Cardiac atrium fibroblast (primary cell): ENCODE results near the gene KLF3. TPM values are rescaled to one million over a fixed set of nuclear protein-coding genes. Genes with fewer than 3 reads are reported as not detected.

Source experiments
- total RNA-seq: library from RNA; depleted of rRNA; stranded (reverse); fragments of >200 nt; gene quantifications from 2 replicates; pipeline ENCODE4 v1.2.3, GENCODE V29; 2015

KLF3 gene
- 15.4 and 19.5 TPM in 2 replicates for total RNA-seq

DNA sequence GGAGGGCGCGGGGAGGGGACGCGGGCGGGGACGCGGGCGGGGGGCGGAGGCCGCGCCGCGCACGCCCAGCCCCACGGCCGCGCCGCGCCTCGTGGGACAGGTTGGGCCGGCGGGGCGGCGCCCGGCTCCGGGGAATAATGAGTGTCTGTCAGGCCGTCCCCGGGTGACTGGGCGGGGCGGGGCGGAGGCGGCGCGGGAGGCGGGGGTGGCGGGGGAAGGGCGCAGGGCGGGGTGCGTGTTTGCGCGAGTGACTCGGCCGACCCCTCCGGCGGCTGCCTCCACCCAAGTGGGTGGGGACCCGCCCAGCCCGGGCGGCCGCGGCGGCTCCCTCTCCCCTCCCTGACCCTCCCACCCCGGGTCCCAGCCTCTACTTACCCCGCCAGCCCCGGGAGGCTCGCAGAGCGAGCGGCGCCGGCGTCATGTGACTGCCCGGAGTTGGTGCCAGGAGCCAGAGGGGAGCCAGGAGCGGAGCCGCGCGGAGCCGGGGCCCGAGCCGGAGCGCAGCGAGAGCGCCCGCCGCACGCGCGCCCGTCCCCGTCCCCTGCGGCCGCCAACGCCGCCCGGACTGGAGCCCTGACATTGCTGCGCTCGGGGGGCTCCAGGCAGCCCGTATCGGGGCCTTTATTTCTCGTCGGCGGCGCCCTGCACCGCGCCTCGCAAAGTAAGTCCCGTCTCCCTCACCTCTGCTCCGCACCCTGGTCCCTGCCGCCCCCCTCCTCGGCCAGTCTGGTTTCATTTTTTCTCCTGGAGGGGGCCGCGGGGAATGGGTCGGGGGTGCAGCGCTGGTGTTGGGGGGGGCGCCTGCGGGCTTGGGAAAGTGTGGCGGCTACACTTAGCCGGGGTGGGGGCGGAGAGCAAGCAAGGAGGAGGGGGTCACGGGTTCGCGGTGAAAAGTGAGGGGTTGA lies at the start of gene KLF3:
Gene KLF3, plus strand, starts transcription at position 399 of the 905 bp plus-strand sequence. CDS start 16,427 bp downstream, outside the sequence.

Other genes starting within 250 kb of the KLF3 start
- not detected in 2 replicates for gene TLR10, start 118.8 kb downstream of the KLF3 start, total RNA-seq
- gene TLR1, start 140.6 kb downstream of the KLF3 start, total RNA-seq = 1.6 and 1.8 TPM in 2 replicates
- gene TLR6, start 192.6 kb downstream of the KLF3 start, total RNA-seq = 0.54 and 0.81 TPM in 2 replicates
- gene FAM114A1, start 203.6 kb downstream of the KLF3 start, total RNA-seq = 289 and 302 TPM in 2 replicates